GM12878 (cell line): ENCODE results near the gene SIM1. TPM values are rescaled to one million over a fixed set of nuclear protein-coding genes. Genes with fewer than 3 reads are reported as not detected.

ENCODE experiments used
- ASH2L ChIP-seq: fragments of 300-600, 200-600 bp; sonication (generic); IDR thresholded peaks from 2 replicates; pipeline ENCODE4 v1.6.1; 2017; ENCODE audit warnings: low read depth, mild to moderate bottlenecking, borderline replicate concordance
- ATF7 ChIP-seq: fragments of 450-650 bp; IDR thresholded peaks from 2 replicates; pipeline ENCODE4 v1.6.1; 2016; ENCODE audit warnings: low read depth, mild to moderate bottlenecking
- BMI1 ChIP-seq: fragments of 450-650 bp; IDR thresholded peaks from 2 replicates; pipeline ENCODE4 v1.6.1; 2016; ENCODE audit warnings: mild to moderate bottlenecking, moderate library complexity, borderline replicate concordance
- CHD4 ChIP-seq: fragments of 200-600 bp; sonication (generic); IDR thresholded peaks from 2 replicates; pipeline ENCODE4 v1.6.1; 2016; ENCODE audit warnings: mild to moderate bottlenecking
- CREM ChIP-seq: IDR thresholded peaks from 2 replicates; pipeline ENCODE4 v1.6.1; 2014; ENCODE audit warnings: antibody characterized with exemption, low read depth
- EZH2 ChIP-seq: IDR thresholded peaks from 2 replicates; pipeline ENCODE4 v1.6.1; 2012; ENCODE audit warnings: low read depth, mild to moderate bottlenecking, control low read depth, inconsistent platforms, low read length, borderline replicate concordance; ENCODE audit not compliant: control insufficient read depth
- LARP7 ChIP-seq: fragments of 450-650 bp; IDR thresholded peaks from 2 replicates; pipeline ENCODE4 v1.6.1; 2017; ENCODE audit warnings: mild to moderate bottlenecking
- MTA3 ChIP-seq: IDR thresholded peaks from 2 replicates; pipeline ENCODE4 v1.6.1; 2012; ENCODE audit warnings: low read length, inconsistent platforms, borderline replicate concordance
- POLR2A ChIP-seq: IDR thresholded peaks from 2 replicates; pipeline ENCODE4 v1.6.1; 2011; ENCODE audit warnings: low read depth, mild to moderate bottlenecking, low read length
- POLR2AphosphoS5 ChIP-seq: IDR thresholded peaks from 2 replicates; pipeline ENCODE4 v1.6.1; 2011; ENCODE audit warnings: mild to moderate bottlenecking, low read length, inconsistent platforms
- POU2F2 ChIP-seq: IDR thresholded peaks from 3 replicates; pipeline ENCODE4 v1.6.1; 2011; ENCODE audit warnings: low read depth, mild to moderate bottlenecking, low read length, borderline replicate concordance
- RUNX3 ChIP-seq: IDR thresholded peaks from 2 replicates; pipeline ENCODE4 v1.6.1; 2012; ENCODE audit warnings: low read length, inconsistent platforms
- SMC3 ChIP-seq: IDR thresholded peaks from 2 replicates; pipeline ENCODE4 v1.6.1; 2011; ENCODE audit warnings: low read length, improper control_type of control experiment, borderline replicate concordance
- TBL1XR1 ChIP-seq: IDR thresholded peaks from 2 replicates; pipeline ENCODE4 v1.6.1; 2012; ENCODE audit warnings: low read depth, low read length, improper control_type of control experiment
- YY1 ChIP-seq: IDR thresholded peaks from 2 replicates; pipeline ENCODE4 v1.6.1; 2011; ENCODE audit warnings: low read depth, mild to moderate bottlenecking, low read length
- ZBED1 ChIP-seq: IDR thresholded peaks from 2 replicates; pipeline ENCODE4 v1.6.1; 2016; ENCODE audit warnings: borderline replicate concordance
- polyA plus RNA-seq, 11 experiments: library from polyadenylated mRNA; depleted of rRNA in 4 of 11; unstranded in 6 of 11; stranded (reverse) in 5 of 11; fragments of >200 nt; fragmentation: Nextera tagmentation in 4 of 11; fragmentation: Illumina TruSeq in 1 of 11; extraction: Ambion mirVana in 4 of 11; extraction: Trizol in 1 of 11; gene quantifications; 1 replicate in 1 of 11; 2 replicates in 10 of 11; pipeline versions ENCODE4 v1.2.1 to v1.2.3, GENCODE V29; 2011 to 2016; ENCODE audit warnings: inconsistent platforms in 2 of 11, missing spikeins in 2 of 11, low read depth in 1 of 11
- total RNA-seq, 4 experiments: library from RNA; depleted of rRNA in 3 of 4; stranded (reverse); fragments of >200 nt in 3 of 4; fragmentation: Illumina TruSeq in 1 of 4; extraction: Trizol in 1 of 4; gene quantifications; 2 replicates each; pipeline versions ENCODE4 v1.2.1 to v1.2.3, GENCODE V29; 2013 to 2021
- TF ChIP-seq, protein P1 (sequence below): fragments of 450-650 bp; IDR thresholded peaks from 2 replicates; pipeline ENCODE4 v1.6.1; 2018; ENCODE audit warnings: borderline replicate concordance, mild to moderate bottlenecking; ENCODE audit not compliant: partially characterized antibody
- TF ChIP-seq, protein P2 (sequence below): IDR thresholded peaks from 2 replicates; pipeline ENCODE4 v1.6.1; 2011; ENCODE audit warnings: borderline replicate concordance, low read depth, mild to moderate bottlenecking, moderate library complexity, mixed read lengths, low read length; ENCODE audit not compliant: insufficient read depth; ENCODE audit errors: extremely low read length
- TF ChIP-seq, protein P3 (sequence below): IDR thresholded peaks from 2 replicates; pipeline ENCODE4 v1.6.1; 2012; ENCODE audit warnings: mild to moderate bottlenecking, low read depth, low read length
- TF ChIP-seq, protein P4 (sequence below): IDR thresholded peaks from 2 replicates; pipeline ENCODE4 v1.6.1; 2011; ENCODE audit warnings: mild to moderate bottlenecking, low read depth, low read length, moderate library complexity; ENCODE audit not compliant: insufficient replicate concordance

The SIM1 gene
- total and polyA plus RNA-seq, 10 of the 15 experiments (the other 5 are each of a cell fraction or from before 2014, with no cell fraction given), result not detected

DNA sequence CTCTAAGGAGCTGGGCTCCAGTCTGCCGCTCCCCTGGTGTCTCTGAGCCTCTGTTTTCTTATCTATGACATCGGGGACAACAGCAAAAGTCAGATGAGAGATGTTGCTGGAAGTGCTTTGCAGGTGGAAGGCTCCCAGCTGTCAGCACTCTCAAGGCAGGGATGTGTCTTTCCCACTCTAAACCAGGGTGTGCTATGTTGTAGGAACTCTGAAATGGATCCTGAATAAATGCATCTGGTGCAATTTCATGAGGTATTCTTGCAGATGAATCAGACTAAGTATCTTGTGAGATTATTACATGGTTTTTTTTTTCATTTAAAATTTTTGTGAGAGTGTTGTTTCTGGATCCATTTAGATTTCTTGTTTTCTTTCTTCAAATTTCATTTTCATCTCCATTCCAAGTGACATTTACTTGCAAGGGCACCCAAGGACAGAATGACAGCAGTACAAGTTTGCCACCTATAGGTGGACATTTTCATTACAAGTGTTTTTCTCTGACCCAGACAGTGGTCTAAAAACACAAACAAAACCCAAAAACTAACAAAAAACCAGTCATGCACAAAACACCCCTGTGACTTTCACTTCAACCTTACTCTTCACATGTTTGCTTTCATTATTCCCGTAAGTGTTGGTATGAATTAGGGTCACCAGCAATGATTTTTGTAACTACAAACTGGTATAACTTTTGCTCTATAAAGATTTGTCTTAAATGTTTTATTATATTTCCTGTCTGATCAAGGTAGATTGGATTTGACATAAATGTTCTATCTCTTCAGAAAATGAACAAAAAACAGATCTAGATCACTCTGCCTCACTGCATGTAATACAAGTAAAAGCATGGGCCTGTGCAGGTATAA, 14.7 kb upstream of the SIM1 start (continued):
- TF ChIP-seq, protein P1, sequence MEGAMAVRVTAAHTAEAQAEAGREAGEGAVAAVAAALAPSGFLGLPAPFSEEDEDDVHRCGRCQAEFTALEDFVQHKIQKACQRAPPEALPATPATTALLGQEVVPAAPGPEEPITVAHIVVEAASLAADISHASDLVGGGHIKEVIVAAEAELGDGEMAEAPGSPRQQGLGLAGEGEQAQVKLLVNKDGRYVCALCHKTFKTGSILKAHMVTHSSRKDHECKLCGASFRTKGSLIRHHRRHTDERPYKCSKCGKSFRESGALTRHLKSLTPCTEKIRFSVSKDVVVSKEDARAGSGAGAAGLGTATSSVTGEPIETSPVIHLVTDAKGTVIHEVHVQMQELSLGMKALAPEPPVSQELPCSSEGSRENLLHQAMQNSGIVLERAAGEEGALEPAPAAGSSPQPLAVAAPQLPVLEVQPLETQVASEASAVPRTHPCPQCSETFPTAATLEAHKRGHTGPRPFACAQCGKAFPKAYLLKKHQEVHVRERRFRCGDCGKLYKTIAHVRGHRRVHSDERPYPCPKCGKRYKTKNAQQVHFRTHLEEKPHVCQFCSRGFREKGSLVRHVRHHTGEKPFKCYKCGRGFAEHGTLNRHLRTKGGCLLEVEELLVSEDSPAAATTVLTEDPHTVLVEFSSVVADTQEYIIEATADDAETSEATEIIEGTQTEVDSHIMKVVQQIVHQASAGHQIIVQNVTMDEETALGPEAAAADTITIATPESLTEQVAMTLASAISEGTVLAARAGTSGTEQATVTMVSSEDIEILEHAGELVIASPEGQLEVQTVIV, result no peak
- TF ChIP-seq EZH2, result no peak
- TF ChIP-seq ASH2L, result no peak
- no peak for TF ChIP-seq MTA3
- no peak for TF ChIP-seq POU2F2
- TF ChIP-seq, protein P2, sequence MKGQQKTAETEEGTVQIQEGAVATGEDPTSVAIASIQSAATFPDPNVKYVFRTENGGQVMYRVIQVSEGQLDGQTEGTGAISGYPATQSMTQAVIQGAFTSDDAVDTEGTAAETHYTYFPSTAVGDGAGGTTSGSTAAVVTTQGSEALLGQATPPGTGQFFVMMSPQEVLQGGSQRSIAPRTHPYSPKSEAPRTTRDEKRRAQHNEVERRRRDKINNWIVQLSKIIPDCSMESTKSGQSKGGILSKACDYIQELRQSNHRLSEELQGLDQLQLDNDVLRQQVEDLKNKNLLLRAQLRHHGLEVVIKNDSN, result no peak
- TF ChIP-seq, protein P3, sequence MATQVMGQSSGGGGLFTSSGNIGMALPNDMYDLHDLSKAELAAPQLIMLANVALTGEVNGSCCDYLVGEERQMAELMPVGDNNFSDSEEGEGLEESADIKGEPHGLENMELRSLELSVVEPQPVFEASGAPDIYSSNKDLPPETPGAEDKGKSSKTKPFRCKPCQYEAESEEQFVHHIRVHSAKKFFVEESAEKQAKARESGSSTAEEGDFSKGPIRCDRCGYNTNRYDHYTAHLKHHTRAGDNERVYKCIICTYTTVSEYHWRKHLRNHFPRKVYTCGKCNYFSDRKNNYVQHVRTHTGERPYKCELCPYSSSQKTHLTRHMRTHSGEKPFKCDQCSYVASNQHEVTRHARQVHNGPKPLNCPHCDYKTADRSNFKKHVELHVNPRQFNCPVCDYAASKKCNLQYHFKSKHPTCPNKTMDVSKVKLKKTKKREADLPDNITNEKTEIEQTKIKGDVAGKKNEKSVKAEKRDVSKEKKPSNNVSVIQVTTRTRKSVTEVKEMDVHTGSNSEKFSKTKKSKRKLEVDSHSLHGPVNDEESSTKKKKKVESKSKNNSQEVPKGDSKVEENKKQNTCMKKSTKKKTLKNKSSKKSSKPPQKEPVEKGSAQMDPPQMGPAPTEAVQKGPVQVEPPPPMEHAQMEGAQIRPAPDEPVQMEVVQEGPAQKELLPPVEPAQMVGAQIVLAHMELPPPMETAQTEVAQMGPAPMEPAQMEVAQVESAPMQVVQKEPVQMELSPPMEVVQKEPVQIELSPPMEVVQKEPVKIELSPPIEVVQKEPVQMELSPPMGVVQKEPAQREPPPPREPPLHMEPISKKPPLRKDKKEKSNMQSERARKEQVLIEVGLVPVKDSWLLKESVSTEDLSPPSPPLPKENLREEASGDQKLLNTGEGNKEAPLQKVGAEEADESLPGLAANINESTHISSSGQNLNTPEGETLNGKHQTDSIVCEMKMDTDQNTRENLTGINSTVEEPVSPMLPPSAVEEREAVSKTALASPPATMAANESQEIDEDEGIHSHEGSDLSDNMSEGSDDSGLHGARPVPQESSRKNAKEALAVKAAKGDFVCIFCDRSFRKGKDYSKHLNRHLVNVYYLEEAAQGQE, result no peak
- TF ChIP-seq POLR2AphosphoS5, result no peak
- no peak for TF ChIP-seq CHD4
- TF ChIP-seq POLR2A, result no peak
- peak; percentile 19; the same call in 1 of the 2 replicates for TF ChIP-seq YY1
- no peak for TF ChIP-seq BMI1
- TF ChIP-seq ZBED1, result no peak
- TF ChIP-seq TBL1XR1, result no peak
- TF ChIP-seq LARP7, result no peak
- peak; percentile 50 for TF ChIP-seq RUNX3
- TF ChIP-seq, protein P4, sequence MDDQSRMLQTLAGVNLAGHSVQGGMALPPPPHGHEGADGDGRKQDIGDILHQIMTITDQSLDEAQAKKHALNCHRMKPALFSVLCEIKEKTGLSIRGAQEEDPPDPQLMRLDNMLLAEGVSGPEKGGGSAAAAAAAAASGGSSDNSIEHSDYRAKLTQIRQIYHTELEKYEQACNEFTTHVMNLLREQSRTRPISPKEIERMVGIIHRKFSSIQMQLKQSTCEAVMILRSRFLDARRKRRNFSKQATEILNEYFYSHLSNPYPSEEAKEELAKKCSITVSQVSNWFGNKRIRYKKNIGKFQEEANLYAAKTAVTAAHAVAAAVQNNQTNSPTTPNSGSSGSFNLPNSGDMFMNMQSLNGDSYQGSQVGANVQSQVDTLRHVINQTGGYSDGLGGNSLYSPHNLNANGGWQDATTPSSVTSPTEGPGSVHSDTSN, result no peak
- TF ChIP-seq ATF7, result 0 out of 2 replicates have a peak, but pooled peaks have one; percentile 13
- no peak for TF ChIP-seq CREM
- peak; percentile 72; the same call in 1 of the 2 replicates for TF ChIP-seq SMC3
